ENCODE data around the gene FLNB. TPM values are rescaled to one million over a fixed set of nuclear protein-coding genes. Genes with fewer than 3 reads are reported as not detected.

The FLNB gene
- total RNA-seq, 4 donors from 2014 or later = 82.5 to 192 (median 145) TPM

DNA sequence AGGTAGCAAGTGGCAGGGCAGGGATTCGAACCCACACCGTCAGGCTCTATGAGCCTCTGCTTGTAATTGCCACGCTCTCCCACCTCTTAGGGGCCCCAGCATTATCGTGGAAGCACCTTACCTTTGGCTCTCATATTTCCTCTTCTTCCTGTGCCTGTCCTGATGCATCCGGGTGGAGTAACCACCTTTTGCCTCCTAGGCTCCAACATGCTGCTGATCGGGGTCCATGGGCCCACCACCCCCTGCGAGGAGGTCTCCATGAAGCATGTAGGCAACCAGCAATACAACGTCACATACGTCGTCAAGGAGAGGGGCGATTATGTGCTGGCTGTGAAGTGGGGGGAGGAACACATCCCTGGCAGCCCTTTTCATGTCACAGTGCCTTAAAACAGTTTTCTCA lies 162.2 kb downstream of the FLNB start:
- ATAC-seq (ENCODE audit: low FRiP score) = no peak
- TF ChIP-seq, protein P1, sequence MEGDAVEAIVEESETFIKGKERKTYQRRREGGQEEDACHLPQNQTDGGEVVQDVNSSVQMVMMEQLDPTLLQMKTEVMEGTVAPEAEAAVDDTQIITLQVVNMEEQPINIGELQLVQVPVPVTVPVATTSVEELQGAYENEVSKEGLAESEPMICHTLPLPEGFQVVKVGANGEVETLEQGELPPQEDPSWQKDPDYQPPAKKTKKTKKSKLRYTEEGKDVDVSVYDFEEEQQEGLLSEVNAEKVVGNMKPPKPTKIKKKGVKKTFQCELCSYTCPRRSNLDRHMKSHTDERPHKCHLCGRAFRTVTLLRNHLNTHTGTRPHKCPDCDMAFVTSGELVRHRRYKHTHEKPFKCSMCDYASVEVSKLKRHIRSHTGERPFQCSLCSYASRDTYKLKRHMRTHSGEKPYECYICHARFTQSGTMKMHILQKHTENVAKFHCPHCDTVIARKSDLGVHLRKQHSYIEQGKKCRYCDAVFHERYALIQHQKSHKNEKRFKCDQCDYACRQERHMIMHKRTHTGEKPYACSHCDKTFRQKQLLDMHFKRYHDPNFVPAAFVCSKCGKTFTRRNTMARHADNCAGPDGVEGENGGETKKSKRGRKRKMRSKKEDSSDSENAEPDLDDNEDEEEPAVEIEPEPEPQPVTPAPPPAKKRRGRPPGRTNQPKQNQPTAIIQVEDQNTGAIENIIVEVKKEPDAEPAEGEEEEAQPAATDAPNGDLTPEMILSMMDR (IDR thresholded peaks at IDR 0.05) = no peak

DNA sequence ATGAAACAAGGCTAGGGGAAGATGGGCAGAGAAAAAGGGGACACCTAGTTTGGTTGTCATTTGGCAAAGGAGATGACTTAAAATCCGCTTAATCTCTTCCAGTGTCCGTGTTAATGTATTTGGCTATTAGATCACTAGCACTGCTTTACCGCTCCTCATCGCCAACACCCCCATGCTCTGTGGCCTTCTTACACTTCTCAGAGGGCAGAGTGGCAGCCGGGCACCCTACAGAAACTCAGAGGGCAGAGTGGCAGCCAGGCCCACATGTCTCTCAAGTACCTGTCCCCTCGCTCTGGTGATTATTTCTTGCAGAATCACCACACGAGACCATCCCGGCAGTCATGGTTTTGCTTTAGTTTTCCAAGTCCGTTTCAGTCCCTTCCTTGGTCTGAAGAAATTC lies 162.9 kb downstream of the FLNB start:
- DNase-seq (ENCODE audit: low spot score) = no peak
- ATAC-seq (ENCODE audit: low FRiP score) = no peak

More for the DNA sequence above, 162.2 kb downstream of the FLNB start:
- DNase-seq (ENCODE audit: low spot score) = no peak

DNA sequence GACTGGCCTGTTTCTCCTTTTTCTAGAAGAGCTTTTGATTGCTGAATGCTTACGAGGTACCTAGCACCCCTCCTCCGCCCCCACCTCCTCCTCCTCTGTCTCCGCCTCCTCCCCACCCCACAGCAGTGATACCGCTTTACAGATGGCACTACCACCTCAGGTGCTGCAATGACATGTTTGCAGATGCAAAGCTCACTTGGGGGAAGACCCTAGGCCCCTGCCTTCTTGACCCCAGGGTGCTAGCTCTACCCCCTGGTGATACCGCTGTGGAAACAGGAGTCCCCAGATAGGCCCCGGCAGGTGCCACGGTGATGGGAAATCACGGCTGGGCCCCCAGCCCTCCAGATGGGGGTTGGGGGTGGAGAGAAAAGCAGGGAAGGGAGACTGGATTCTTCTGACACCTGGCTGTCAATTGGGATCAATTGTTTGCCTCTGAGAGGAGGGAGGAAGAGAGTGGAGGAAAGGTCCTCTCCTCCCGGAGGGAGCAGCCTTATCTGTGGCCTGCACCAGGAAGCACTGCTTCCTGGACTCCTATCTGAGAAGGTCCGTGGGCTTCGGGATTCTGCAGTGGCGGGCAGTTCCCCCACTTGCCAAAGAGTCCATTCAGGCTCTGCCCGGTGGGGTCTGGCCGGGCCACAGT lies 164.9 kb downstream of the FLNB start:
- TF ChIP-seq, protein P1 (IDR thresholded peaks at IDR 0.05) = no peak
- ATAC-seq (ENCODE audit: low FRiP score) (no peak), DNase-seq (ENCODE audit: low spot score) (no peak)

More for the DNA sequence above, 162.9 kb downstream of the FLNB start:
- TF ChIP-seq, protein P1 (IDR thresholded peaks at IDR 0.05) = no peak

GRCh38 chr3:58173669-58174398 lies 165.6 kb downstream of the FLNB start:
- DNase-seq (ENCODE audit: low spot score) (no peak), ATAC-seq (ENCODE audit: low FRiP score) (no peak)
- TF ChIP-seq, protein P1 (IDR thresholded peaks at IDR 0.05) = no peak

- DNase-seq (ENCODE audit: low spot score) (no peak), ATAC-seq (ENCODE audit: low FRiP score) (no peak)
- TF ChIP-seq, protein P1 (IDR thresholded peaks at IDR 0.05) = no peak
Measured at GRCh38 chr3:58175187-58175436, 166.9 kb downstream of the FLNB start.

DNA sequence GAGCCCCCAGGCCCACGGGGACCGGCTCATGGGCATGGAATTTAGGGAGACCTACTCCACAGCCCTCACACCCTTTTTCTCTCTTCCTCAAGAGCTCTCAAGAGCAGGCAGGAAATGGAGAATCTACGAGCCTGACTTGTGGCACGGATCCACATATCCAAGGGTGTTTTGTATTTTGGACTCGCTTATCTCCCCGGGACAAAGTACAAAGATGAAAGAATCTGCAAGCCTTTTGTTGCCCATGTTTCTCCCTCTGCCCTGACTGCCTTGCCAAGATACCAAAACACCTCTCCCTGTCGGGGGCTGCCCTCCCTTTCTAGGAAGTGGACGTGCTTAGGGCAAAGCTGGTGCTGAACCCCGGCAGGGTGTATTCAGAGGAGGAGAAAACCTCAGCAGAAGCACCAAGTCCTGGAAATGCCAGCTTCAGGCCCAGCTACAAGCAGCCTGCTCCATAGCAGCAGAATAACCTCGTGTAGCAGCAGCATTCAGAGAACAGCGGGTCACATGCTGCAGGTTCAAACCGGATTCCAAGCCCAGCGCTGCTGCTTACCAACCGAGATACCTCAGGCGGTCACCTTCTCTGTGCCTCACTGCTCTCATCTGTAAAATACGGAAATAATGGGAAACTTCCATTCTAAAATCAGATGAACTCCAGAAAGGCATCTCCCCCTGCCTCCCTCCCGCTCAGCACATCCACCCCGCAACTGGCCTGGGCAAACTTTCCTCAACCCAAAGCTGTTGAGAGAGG lies 167.4 kb downstream of the FLNB start:
- no peak for DNase-seq (ENCODE audit: low spot score)
- no peak for ATAC-seq (ENCODE audit: low FRiP score)
- TF ChIP-seq, protein P1 (IDR thresholded peaks at IDR 0.05) = no peak

Measured in omental fat pad (tissue), 4 donors.